Measurements from ENCODE around the gene PGP. TPM values are rescaled to one million over a fixed set of nuclear protein-coding genes. Genes with fewer than 3 reads are reported as not detected.

The PGP gene
- total RNA-seq, 1 donor from 2014 or later: 36.1 TPM

DNA sequence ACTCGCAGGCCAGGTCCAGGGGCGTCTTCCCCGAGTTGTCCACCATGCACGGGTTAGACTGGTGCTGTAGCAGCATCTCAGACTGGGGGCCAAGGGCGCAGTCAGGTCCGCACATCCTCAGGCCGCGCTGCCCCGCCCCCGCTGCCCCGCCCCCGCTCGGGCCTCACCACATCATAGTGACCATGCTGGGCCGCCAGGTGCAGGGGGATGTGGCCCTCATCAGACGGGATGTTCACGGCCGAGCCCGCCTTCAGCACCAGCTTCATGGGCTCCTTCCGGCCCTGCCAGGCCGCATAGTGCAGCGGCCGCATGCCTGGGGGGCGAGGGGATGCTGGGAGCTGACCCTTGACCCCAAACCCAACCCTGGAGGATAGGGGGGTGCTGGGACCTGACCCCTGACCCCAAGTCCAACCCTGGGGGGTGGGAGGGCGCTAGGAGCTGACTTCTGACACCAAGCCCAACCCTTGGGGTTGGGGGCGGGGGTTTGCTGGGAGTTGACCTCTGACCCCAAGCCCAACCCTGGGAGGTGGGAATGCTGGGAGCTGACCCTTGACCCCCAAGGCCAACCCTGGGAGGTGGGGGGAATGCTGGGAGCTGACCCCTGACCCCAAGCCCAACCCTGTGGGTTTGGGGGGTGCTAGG, 25.3 kb downstream of the PGP start:
- H3K27ac Mint-ChIP-seq: no peak overlapping the region
- no peaks in the 10 kb centered on the region for H3K9me3 Mint-ChIP-seq
- peaks cover 5% of the 10 kb centered on the region for H3K27me3 Mint-ChIP-seq (ENCODE audit: low read depth)
- no peaks in the 10 kb centered on the region for H3K36me3 Mint-ChIP-seq (ENCODE audit: low read depth)
- intact Hi-C loops (cut with micrococcal nuclease): no loop called here
- no peaks in the 10 kb centered on the region for H3K4me1 Mint-ChIP-seq (ENCODE audit: low read depth)
- H3K4me3 Mint-ChIP-seq (ENCODE audit: low read depth): no peak overlapping the region
- no peak for DNase-seq (ENCODE audit: low spot score)

- DNase-seq (ENCODE audit: low spot score): no peak
- Mint-ChIP-seq H3K4me1 (ENCODE audit: low read depth) (no peaks in the 10 kb centered on the region), H3K27ac (no peak overlapping the region), H3K36me3 (ENCODE audit: low read depth) (no peaks in the 10 kb centered on the region), H3K4me3 (ENCODE audit: low read depth) (no peak overlapping the region), H3K9me3 (no peaks in the 10 kb centered on the region), H3K27me3 (ENCODE audit: low read depth) (peaks cover 2% of the 10 kb centered on the region)
- intact Hi-C loops (cut with micrococcal nuclease): no loop called here
Observed at GRCh38 chr16:2188395-2188794, 26.2 kb downstream of the PGP start.

DNA sequence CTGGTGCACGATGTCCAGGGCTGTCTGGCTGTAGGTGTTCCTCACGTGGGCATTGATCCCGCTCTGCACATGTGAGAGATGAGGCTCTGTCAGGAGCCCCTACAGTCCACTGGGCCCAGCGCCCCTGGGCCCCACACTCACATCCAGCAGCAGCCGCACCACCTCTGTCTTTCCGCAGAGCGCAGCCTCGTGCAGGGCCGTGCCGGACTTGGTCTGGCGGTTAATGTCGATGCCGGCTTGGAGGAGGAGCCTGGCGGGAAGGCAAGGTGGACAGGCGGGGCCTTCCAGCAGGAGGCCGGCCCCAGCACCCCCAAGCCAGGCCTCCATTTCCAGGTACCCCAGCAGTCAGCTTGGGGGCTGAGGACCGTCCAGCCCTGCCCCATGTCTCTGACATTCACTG, 27.4 kb downstream of the PGP start:
- Mint-ChIP-seq H3K9me3 (no peaks in the 10 kb centered on the region), H3K27me3 (ENCODE audit: low read depth) (no peaks in the 10 kb centered on the region), H3K4me1 (ENCODE audit: low read depth) (no peaks in the 10 kb centered on the region), H3K4me3 (ENCODE audit: low read depth) (no peak overlapping the region), H3K27ac (no peak overlapping the region), H3K36me3 (ENCODE audit: low read depth) (no peaks in the 10 kb centered on the region)
- DNase-seq (ENCODE audit: low spot score): no peak
- intact Hi-C loops (cut with micrococcal nuclease): no loop called here

DNA sequence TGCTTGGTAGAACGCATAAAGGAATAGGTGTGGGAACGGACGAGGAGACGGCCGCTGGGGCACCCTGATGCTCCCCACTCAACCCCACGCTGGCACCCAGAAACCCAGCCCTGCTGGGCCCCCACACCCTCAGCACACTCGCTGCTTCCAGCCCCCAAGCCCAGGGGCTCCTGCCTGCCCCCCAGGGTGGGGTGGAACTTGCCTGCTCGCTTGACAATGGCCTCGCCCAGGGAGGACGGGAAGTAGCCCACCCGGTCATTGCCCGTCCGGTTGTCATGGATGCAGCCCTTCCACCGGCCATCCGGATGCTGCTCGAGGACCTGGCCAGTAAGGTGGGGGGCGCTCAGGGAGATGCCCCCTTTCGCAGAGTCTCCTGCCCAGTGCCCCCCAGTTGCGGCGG, 28.1 kb downstream of the PGP start:
- intact Hi-C loops (cut with micrococcal nuclease): no loop called here
- no peak overlapping the region for H3K27ac Mint-ChIP-seq
- no peaks in the 10 kb centered on the region for H3K36me3 Mint-ChIP-seq (ENCODE audit: low read depth)
- H3K9me3 Mint-ChIP-seq: no peaks in the 10 kb centered on the region
- no peak for DNase-seq (ENCODE audit: low spot score)
- no peaks in the 10 kb centered on the region for H3K4me1 Mint-ChIP-seq (ENCODE audit: low read depth)
- H3K4me3 Mint-ChIP-seq (ENCODE audit: low read depth): no peak overlapping the region
- H3K27me3 Mint-ChIP-seq (ENCODE audit: low read depth): no peaks in the 10 kb centered on the region

DNA sequence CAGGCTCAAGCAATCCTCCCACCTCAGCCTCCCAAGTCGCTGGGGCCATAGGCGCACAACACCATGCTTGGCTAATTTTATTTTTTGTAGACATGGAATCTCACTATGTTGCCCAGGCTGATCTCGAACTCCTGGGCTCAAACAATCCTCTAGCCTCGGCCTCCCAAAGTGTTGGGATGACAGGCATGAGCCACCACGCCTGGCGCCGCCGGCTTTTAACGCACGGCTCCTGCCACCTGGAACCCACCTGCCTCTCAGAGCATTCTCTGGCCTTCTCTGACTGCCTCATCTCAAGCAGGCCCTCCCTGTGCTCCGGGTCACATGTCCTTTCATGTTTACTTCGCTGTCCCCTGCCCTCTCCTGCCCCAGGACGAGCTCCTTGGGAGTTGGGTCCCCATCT, 28.6 kb downstream of the PGP start:
- intact Hi-C loops (cut with micrococcal nuclease): no loop called here

DNA sequence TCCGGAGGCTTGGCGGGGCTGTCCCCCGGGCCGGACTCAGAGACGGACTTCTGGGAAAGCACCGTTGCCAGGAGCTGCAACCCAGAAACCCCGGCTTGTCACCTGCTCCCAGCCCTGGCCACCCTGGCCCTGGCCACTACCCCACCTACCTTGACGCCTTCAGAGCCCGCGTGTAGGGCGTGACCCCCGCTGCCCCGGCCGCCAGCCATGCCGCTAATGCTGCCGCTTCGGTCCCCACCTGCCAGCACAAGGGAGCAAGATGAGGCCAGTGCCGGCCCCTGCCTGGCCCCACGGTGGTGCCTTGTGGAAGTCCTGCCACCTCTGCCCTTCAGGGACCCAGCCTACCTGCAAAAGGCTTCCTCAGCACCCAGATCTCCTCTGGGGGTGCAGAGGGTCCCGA, 29.7 kb downstream of the PGP start:
- DNase-seq (ENCODE audit: low spot score): no peak
- no peaks in the 10 kb centered on the region for H3K27me3 Mint-ChIP-seq (ENCODE audit: low read depth)
- H3K36me3 Mint-ChIP-seq (ENCODE audit: low read depth): no peaks in the 10 kb centered on the region
- intact Hi-C loops (cut with micrococcal nuclease): no loop called here
- H3K27ac Mint-ChIP-seq: no peak overlapping the region
- no peak overlapping the region for H3K4me3 Mint-ChIP-seq (ENCODE audit: low read depth)
- H3K4me1 Mint-ChIP-seq (ENCODE audit: low read depth): no peaks in the 10 kb centered on the region
- H3K9me3 Mint-ChIP-seq: no peaks in the 10 kb centered on the region

More for the DNA sequence above, 28.6 kb downstream of the PGP start:
- H3K9me3 Mint-ChIP-seq: no peaks in the 10 kb centered on the region
- no peaks in the 10 kb centered on the region for H3K27me3 Mint-ChIP-seq (ENCODE audit: low read depth)
- H3K4me3 Mint-ChIP-seq (ENCODE audit: low read depth): no peak overlapping the region
- no peak overlapping the region for H3K27ac Mint-ChIP-seq
- H3K4me1 Mint-ChIP-seq (ENCODE audit: low read depth): no peaks in the 10 kb centered on the region
- H3K36me3 Mint-ChIP-seq (ENCODE audit: low read depth): no peaks in the 10 kb centered on the region
- DNase-seq (ENCODE audit: low spot score): no peak

GRCh38 chr16:2184346-2184745, 30.3 kb downstream of the PGP start:
- H3K36me3 Mint-ChIP-seq (ENCODE audit: low read depth): no peaks in the 10 kb centered on the region
- intact Hi-C loops (cut with micrococcal nuclease): no loop called here
- H3K9me3 Mint-ChIP-seq: no peaks in the 10 kb centered on the region
- H3K27ac Mint-ChIP-seq: no peak overlapping the region
- H3K4me1 Mint-ChIP-seq (ENCODE audit: low read depth): no peaks in the 10 kb centered on the region
- no peaks in the 10 kb centered on the region for H3K27me3 Mint-ChIP-seq (ENCODE audit: low read depth)
- no peak for DNase-seq (ENCODE audit: low spot score)
- H3K4me3 Mint-ChIP-seq (ENCODE audit: low read depth): no peak overlapping the region

DNA sequence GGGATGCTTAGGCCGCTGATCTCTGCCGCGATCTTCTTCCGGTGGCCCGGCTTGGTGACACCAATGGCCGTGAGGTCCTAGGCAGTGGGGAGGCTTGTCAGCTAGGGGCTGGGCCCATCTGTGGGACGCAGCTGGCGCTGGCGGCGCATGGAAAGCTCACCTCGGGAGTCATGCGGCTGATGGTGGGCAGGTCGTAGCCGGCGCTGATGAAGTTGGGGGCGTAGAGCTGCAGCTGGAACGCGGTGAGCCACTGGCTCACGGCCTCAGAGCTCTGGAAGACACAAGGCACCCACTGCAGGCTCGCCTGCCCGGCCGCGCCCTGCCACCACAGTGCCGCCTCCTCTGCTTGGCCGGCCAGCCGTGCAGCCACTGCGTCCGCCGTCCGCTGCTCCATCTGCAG, 31.0 kb downstream of the PGP start:
- no peaks in the 10 kb centered on the region for H3K4me1 Mint-ChIP-seq (ENCODE audit: low read depth)
- H3K9me3 Mint-ChIP-seq: no peaks in the 10 kb centered on the region
- intact Hi-C loops (cut with micrococcal nuclease): no loop called here
- H3K27ac Mint-ChIP-seq: no peak overlapping the region
- H3K27me3 Mint-ChIP-seq (ENCODE audit: low read depth): no peaks in the 10 kb centered on the region
- DNase-seq (ENCODE audit: low spot score): no peak
- H3K4me3 Mint-ChIP-seq (ENCODE audit: low read depth): no peak overlapping the region
- H3K36me3 Mint-ChIP-seq (ENCODE audit: low read depth): no peaks in the 10 kb centered on the region

GRCh38 chr16:2181952-2182351, 32.7 kb downstream of the PGP start:
- no peaks in the 10 kb centered on the region for H3K9me3 Mint-ChIP-seq
- H3K36me3 Mint-ChIP-seq (ENCODE audit: low read depth): peaks cover 3% of the 10 kb centered on the region
- H3K4me3 Mint-ChIP-seq (ENCODE audit: low read depth): no peak overlapping the region
- intact Hi-C loops (cut with micrococcal nuclease): no loop called here
- H3K4me1 Mint-ChIP-seq (ENCODE audit: low read depth): no peaks in the 10 kb centered on the region
- no peak overlapping the region for H3K27ac Mint-ChIP-seq
- H3K27me3 Mint-ChIP-seq (ENCODE audit: low read depth): no peaks in the 10 kb centered on the region
- no peak for DNase-seq (ENCODE audit: low spot score)

DNA sequence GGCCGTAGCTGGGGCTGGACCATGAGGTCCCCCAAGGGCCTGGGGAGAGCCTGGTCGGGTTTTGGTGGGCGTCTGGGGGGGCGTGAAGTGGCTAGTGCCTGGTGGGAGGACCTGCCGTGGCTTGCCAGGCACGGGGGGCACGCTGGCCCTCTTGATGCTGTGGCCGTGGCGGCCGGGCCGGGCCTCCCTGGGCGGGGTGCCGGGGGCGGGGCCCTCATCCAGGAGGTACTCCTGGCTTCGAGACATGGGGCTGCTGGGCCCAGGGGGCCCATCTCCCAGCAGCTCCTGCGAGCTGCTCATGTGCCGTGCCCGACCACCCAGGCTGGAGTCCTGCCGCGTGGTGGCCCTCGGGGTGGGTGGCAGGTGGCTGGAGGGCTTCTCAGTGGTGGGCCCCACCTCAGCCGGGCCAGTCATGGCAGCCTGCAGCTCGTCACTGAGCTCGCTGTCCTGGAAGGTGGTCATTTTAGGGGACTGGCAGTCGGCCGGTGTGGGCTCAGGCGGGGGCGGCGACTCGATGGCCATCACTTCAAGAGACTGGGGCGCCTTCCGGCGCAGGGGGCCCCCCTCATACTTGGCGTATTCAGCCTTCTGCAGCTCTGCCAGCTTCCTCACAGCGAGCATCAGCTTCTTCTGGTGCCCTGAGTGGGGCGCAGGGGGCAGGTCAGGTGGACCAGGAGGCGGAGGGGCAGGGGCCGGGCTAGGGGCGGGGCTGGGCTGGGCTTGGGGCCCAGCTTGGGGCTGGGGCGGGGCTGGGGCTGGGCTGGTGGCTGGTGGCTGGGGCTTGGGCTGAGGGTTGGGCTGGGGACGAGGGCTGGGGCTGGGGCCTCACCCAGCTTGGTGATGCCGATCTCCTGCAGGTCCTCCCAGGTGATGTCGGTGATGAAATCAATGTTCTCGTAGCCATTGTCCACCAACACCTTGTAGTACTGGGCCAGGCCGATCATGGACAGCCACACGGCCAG, 33.4 kb downstream of the PGP start:
- intact Hi-C loops (cut with micrococcal nuclease): no loop called here
- H3K4me3 Mint-ChIP-seq (ENCODE audit: low read depth): no peak overlapping the region
- H3K27ac Mint-ChIP-seq: no peak overlapping the region
- DNase-seq (ENCODE audit: low spot score): no peak
- no peaks in the 10 kb centered on the region for H3K4me1 Mint-ChIP-seq (ENCODE audit: low read depth)
- no peaks in the 10 kb centered on the region for H3K9me3 Mint-ChIP-seq
- H3K27me3 Mint-ChIP-seq (ENCODE audit: low read depth): no peaks in the 10 kb centered on the region
- H3K36me3 Mint-ChIP-seq (ENCODE audit: low read depth): peaks cover 3% of the 10 kb centered on the region

DNA sequence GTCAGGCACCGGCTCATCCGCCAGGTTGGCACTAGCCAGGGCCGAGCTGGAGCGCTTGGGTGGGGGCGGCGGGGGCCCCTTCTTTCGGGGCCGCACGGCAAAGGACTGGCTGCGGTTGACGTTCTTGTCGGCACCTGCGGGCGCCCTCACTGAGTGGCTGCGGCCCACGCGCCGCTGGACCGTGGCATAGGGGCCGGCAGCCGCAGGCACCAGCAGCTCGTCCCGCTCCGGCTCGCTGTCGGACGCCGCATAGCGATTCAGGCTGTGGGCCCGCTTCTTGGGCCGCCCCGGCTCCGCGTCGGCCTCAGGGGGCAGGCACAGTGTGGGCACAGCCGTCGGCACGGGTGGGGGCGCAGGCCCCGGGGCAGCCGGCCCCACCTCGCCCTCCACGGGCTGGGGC, 34.2 kb downstream of the PGP start:
- intact Hi-C loops (cut with micrococcal nuclease): no loop called here

DNA sequence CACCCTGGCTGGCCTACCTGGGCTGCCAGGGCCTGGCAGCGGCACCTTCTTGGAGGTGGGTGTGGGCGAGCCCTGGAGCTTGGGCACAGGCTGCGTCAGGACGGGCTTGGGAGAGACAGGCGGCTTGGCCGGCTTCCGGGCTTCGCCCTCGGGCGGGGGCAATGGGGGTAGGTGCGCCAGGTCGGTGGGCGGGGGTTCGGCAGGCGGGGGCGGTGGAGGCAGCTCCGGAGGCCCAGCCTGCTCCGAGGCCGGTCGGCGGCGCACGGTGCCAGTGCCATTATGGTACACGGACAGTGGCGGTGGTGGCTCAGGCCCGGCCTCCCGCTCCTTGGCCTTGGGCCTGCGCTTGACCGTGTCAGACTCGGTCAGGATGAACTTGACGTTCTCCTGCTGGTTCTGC, 35.1 kb downstream of the PGP start:
- H3K4me3 Mint-ChIP-seq (ENCODE audit: low read depth): no peak overlapping the region
- no peak overlapping the region for H3K27ac Mint-ChIP-seq
- peaks cover 9% of the 10 kb centered on the region for H3K36me3 Mint-ChIP-seq (ENCODE audit: low read depth)
- DNase-seq (ENCODE audit: low spot score): no peak
- H3K9me3 Mint-ChIP-seq: no peaks in the 10 kb centered on the region
- intact Hi-C loops (cut with micrococcal nuclease): no loop called here
- no peaks in the 10 kb centered on the region for H3K4me1 Mint-ChIP-seq (ENCODE audit: low read depth)
- no peaks in the 10 kb centered on the region for H3K27me3 Mint-ChIP-seq (ENCODE audit: low read depth)

More for the DNA sequence above, 34.2 kb downstream of the PGP start:
- peaks cover 8% of the 10 kb centered on the region for H3K36me3 Mint-ChIP-seq (ENCODE audit: low read depth)
- H3K4me3 Mint-ChIP-seq (ENCODE audit: low read depth): no peak overlapping the region
- H3K27ac Mint-ChIP-seq: no peak overlapping the region
- no peaks in the 10 kb centered on the region for H3K9me3 Mint-ChIP-seq
- H3K27me3 Mint-ChIP-seq (ENCODE audit: low read depth): no peaks in the 10 kb centered on the region
- no peaks in the 10 kb centered on the region for H3K4me1 Mint-ChIP-seq (ENCODE audit: low read depth)
- no peak for DNase-seq (ENCODE audit: low spot score)

GRCh38 chr16:2179107-2179501, 35.5 kb downstream of the PGP start:
- H3K4me1 Mint-ChIP-seq (ENCODE audit: low read depth): no peaks in the 10 kb centered on the region
- DNase-seq (ENCODE audit: low spot score): no peak
- no peak overlapping the region for H3K27ac Mint-ChIP-seq
- no peaks in the 10 kb centered on the region for H3K9me3 Mint-ChIP-seq
- H3K36me3 Mint-ChIP-seq (ENCODE audit: low read depth): peaks cover 14% of the 10 kb centered on the region
- H3K27me3 Mint-ChIP-seq (ENCODE audit: low read depth): no peaks in the 10 kb centered on the region
- no peak overlapping the region for H3K4me3 Mint-ChIP-seq (ENCODE audit: low read depth)
- intact Hi-C loops (cut with micrococcal nuclease): no loop called here
